ENCODE measurements around the gene DYNC1H1.

DNA sequence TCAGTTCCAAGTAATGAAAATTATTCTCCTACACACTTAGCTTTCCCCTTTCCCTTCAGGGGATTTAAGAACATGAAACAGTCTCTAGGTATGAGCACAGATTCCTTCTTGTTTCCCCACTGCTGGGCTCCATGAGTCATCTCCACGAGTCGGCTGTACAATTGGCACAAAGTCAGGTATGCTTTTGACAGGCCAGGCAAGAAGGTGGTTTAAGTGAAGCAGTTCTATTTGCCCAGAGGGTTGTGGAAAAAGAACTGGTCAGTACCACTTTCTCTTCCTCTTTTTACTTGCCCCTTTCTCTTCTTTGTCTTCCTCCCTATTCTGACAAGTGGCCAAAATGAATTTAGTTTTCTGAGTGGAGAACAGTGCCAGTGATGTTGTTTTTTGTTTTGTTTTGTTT lies 16.3 kb downstream of the DYNC1H1 start:
- TF ChIP-seq GATA3 (IDR thresholded peaks at IDR 0.05; ENCODE audit: low read depth, low read length) (no peak), GATA2 (IDR thresholded peaks at IDR 0.05; ENCODE audit: low read depth, low read length) (no peak)

Data from SH-SY5Y (cell line).